Esophagus muscularis mucosa (tissue), 4 donors: ENCODE results near the gene VPREB3. TPM values are rescaled to one million over a fixed set of nuclear protein-coding genes. Genes with fewer than 3 reads are reported as not detected.

Experiments
- DNase-seq: peaks from one replicate; pipeline ENCODE4 v3.0.0-alpha.2; 2017; ENCODE audit errors: extremely low spot score
- H3K27ac ChIP-seq, 4 donors: fragments of 200-600 bp; sonication (generic); replicated peaks in 1 of 4; 1 replicate in 3 of 4; 2 replicates in 1 of 4; pipeline ENCODE4 v1.5.1; 2016 to 2019; ENCODE audit warnings: mild to moderate bottlenecking in 1 of 4
- H3K27me3 ChIP-seq, 4 donors: fragments of 200-600 bp; sonication (generic); one replicate each; pipeline versions ENCODE4 v1.5.1 to v1.6.0; 2016 to 2019
- H3K36me3 ChIP-seq, 4 donors: fragments of 200-600 bp; sonication (generic); one replicate each; pipeline ENCODE4 v1.5.1; 2016 to 2019
- H3K4me1 ChIP-seq, 4 donors: fragments of 200-600 bp; sonication (generic); one replicate each; pipeline ENCODE4 v1.5.1; 2016 to 2019
- H3K4me3 ChIP-seq, 4 donors: fragments of 200-600 bp; sonication (generic); 1 replicate in 2 of 4; 2 replicates in 2 of 4; pipeline ENCODE4 v1.5.1; 2016 to 2019; ENCODE audit warnings: mild to moderate bottlenecking in 4 of 4, moderate library complexity in 1 of 4
- H3K9me3 ChIP-seq, 4 donors: fragments of 200-600 bp; sonication (generic); 1 replicate in 3 of 4; 2 replicates in 1 of 4; pipeline ENCODE4 v1.5.1; 2016 to 2019
- EP300 ChIP-seq: sonication (generic); formaldehyde crosslinking; IDR thresholded peaks from one replicate; pipeline ENCODE4 v1.6.1; 2017; ENCODE audit warnings: antibody characterized with exemption
- POLR2A ChIP-seq: fragments of 450-650 bp; IDR thresholded peaks from one replicate; pipeline ENCODE4 v1.6.1; 2017; ENCODE audit warnings: antibody characterized with exemption, moderate library complexity, mild to moderate bottlenecking, low read depth
- POLR2AphosphoS5 ChIP-seq, 2 donors: sonication (generic); formaldehyde crosslinking; IDR thresholded peaks; one replicate each; pipeline ENCODE4 v1.6.1; 2017; ENCODE audit warnings: antibody characterized with exemption in 2 of 2
- WGBS: methylation state at CpG from one replicate; pipeline ENCODE4 v1.1.5; 2018; 5-methylcytosine and 5-hydroxymethylcytosine counted together
- intact Hi-C: fragments of 100-400 bp; cut with DNase I; formaldehyde crosslinking; loops from one replicate; pipeline ENCODE4 v1.15.1; 2023
- total RNA-seq, 4 donors: library from RNA; depleted of rRNA; stranded (reverse); fragments of >200 nt; gene quantifications; one replicate each; pipeline versions ENCODE4 v1.1.0 to v1.2.1, GENCODE V29; 2016
- TF ChIP-seq, protein P1 (sequence below), 3 experiments: fragments of 200-600 bp in 2 of 3; fragments of 450-650 bp in 1 of 3; sonication (generic) in 2 of 3; IDR thresholded peaks; one replicate each; pipeline ENCODE4 v1.5.1; 2017 to 2019; ENCODE audit warnings: antibody characterized with exemption in 3 of 3, mild to moderate bottlenecking in 2 of 3, moderate library complexity in 1 of 3

Gene VPREB3
- total RNA-seq, 4 donors from 2014 or later = not detected

DNA sequence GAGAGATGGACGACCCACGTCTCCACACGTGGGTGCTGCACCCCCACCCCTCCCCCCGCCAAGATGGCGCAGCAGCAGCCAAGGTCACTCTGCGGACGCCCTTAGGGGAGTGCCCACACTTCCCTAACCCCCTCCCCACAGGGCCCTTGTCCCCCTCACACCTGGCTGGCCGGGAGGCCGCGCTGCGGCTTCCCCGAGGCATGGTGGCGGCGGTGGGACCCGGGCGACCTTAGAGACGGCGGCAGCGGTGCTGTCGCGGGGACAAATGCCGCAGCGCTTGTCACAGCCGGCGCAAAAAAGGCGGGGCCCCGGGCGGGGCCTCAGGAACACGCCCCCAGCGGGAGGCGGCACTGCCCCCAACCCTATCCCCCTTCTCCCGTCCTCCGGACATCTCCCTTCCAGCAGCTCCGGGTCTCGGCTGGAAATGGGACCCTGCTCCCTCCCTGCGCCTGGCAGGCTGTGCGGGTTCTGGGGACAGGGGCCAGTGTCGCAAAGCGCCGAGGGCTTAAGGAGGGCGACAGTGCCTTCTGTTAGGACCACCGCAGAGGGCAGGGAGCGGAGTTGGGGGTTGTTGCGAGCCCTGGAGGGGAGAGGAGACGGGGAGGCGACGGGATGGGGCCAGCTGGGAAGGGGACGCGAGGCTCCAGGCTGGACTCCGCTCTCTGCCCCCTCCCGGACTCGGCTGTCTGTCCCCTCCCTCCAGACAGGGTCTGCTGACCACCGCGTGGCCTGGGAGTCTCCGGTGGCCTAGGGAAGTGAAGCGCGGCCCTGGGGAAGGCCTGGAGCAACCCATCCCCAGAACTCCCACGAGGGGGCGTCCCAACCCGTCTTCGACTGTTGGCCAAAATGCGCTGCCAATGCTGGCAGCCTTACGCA is 13.7 kb upstream of the VPREB3 start, which contains the start of gene CHCHD10:
Gene CHCHD10, minus strand, starts transcription at position 300 of the 876 bp plus-strand sequence. Its CDS starts 98 bp downstream, at position 202.
- 1% methylated on average over 18 of the region's 63 CpGs for WGBS
- H3K4me3 ChIP-seq = peak within 1 kb of the TSS; percentile 63 to 72 (median 71)
- H3K36me3 ChIP-seq = peaks cover 0 to 21% (median 2%) of the 10 kb centered on the region in 4 donors
- intact Hi-C loops = loop anchor here (2.0 to 10.0 kb wide), 3 partner anchors 19 to 223 kb away; partner anchors contain the start of gene SMARCB1
- H3K9me3 ChIP-seq = no peaks in the 10 kb centered on the region
- H3K27me3 ChIP-seq = no peaks in the 10 kb centered on the region
- peak within 1 kb of the TSS; percentile 87 to 91 (median 90) for H3K27ac ChIP-seq
- peak; percentile 53 to 79 for TF ChIP-seq POLR2AphosphoS5 (IDR thresholded peaks at IDR 0.05)
- TF ChIP-seq POLR2A = peak; percentile 79
- TF ChIP-seq EP300 = no peak
- TF ChIP-seq, protein P1, sequence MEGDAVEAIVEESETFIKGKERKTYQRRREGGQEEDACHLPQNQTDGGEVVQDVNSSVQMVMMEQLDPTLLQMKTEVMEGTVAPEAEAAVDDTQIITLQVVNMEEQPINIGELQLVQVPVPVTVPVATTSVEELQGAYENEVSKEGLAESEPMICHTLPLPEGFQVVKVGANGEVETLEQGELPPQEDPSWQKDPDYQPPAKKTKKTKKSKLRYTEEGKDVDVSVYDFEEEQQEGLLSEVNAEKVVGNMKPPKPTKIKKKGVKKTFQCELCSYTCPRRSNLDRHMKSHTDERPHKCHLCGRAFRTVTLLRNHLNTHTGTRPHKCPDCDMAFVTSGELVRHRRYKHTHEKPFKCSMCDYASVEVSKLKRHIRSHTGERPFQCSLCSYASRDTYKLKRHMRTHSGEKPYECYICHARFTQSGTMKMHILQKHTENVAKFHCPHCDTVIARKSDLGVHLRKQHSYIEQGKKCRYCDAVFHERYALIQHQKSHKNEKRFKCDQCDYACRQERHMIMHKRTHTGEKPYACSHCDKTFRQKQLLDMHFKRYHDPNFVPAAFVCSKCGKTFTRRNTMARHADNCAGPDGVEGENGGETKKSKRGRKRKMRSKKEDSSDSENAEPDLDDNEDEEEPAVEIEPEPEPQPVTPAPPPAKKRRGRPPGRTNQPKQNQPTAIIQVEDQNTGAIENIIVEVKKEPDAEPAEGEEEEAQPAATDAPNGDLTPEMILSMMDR (IDR thresholded peaks at IDR 0.05) = peak; percentile 79 to 89 (median 86)
- peak; percentile 95 for DNase-seq
- H3K4me1 ChIP-seq = peaks cover 52 to 96% (median 90%) of the 10 kb centered on the region in 4 donors

DNA sequence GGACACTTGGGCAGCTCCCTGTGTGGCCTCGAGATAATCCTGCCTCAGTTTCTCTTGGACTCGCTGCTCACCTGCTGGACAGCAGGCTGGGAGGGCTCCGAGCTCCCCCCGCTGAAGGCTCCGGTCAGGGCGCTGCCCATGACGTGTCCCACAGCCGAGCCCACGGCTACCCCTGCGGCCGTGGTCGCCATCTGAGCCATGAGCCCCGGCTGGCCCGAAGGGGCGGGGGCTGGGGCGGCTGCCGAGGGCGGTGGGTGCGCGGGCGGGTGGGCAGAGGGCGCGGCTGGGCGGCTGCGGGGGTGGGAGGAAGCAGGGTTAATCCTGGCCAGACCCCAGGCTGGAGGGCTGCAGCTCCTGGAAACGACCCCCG is 13.1 kb upstream of the VPREB3 start:
- H3K27me3 ChIP-seq = no peaks in the 10 kb centered on the region
- DNase-seq = no peak
- TF ChIP-seq, protein P1 (IDR thresholded peaks at IDR 0.05) = no peak
- TF ChIP-seq EP300 = no peak
- no peak for TF ChIP-seq POLR2A
- no peak for TF ChIP-seq POLR2AphosphoS5 (IDR thresholded peaks at IDR 0.05)
- WGBS = no CpG with 5 or more reads among the region's 27 CpGs
- H3K4me1 ChIP-seq = peaks cover 51 to 97% (median 90%) of the 10 kb centered on the region in 4 donors
- H3K9me3 ChIP-seq = no peaks in the 10 kb centered on the region
- peaks cover 0 to 21% (median 2%) of the 10 kb centered on the region in 4 donors for H3K36me3 ChIP-seq
- intact Hi-C loops = loop anchor here (5.0 to 10.0 kb wide), 2 partner anchors 80 to 222 kb away; no protein-coding TSS in a partner anchor
- peak overlapping the region; percentile 87 to 91 (median 90) for H3K27ac ChIP-seq
- peak overlapping the region; percentile 63 to 72 (median 71) for H3K4me3 ChIP-seq

DNA sequence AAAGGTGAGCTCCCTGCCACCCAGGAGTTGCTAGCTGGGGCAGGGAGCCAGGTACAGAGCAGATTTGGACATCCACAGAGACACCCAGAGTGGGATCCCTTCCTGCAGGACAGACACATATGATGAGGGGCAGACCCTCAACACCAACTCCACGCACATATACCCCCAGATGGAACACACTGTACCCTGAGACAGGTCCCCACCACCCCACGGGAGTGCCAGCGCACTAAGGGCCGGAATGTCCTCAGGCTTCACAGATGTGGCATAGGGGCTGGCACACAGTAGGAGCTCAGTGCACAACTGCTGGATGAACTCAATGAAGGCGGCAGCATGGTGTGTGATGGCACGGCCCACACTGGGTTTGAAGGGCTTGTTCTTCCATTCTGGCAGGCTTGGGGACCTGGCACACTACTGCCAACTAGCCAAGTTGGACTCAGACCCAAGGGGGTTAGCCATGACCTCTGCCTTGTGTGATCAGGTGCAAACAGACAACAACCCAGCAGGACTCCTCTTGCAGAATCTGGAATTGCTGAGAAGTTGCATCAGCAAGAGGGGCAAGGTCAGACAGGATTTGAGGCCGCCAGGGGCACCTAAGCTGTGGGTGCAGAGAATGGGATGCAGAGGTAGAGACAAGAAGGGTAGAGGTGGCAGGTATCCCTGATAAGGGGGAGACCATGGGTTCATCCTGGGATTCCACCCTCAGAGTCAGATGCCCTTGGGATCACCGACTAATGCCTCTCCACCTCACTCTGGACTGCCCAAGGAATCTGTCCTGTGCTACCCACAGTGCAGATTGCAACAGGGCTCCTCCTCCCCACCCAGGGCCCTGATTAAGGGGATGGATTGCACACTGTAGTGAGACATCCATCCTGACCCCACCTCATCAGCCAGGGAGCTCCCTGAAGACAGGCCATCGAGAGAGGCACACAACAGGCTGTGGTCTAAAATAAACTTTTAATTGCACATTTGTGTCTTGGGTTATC is 11.0 kb upstream of the VPREB3 start:
- Histone ChIP-seq H3K9me3 (no peaks in the 10 kb centered on the region), H3K36me3 (peaks cover 0 to 21% (median 2%) of the 10 kb centered on the region in 4 donors), H3K27me3 (no peaks in the 10 kb centered on the region), H3K4me1 (peaks cover 42 to 76% (median 73%) of the 10 kb centered on the region in 4 donors), H3K27ac (no peak overlapping the region), H3K4me3 (no peak overlapping the region)
- TF ChIP-seq, protein P1 (IDR thresholded peaks at IDR 0.05) = no peak
- TF ChIP-seq POLR2AphosphoS5 (IDR thresholded peaks at IDR 0.05) = no peak
- no peak for TF ChIP-seq EP300
- TF ChIP-seq POLR2A = no peak
- no peak for DNase-seq
- intact Hi-C loops = loop anchor here (5.0 to 10.0 kb wide), 2 partner anchors 82 to 220 kb away; no protein-coding TSS in a partner anchor
- WGBS = 81% methylated on average over 5 of the region's 9 CpGs

DNA sequence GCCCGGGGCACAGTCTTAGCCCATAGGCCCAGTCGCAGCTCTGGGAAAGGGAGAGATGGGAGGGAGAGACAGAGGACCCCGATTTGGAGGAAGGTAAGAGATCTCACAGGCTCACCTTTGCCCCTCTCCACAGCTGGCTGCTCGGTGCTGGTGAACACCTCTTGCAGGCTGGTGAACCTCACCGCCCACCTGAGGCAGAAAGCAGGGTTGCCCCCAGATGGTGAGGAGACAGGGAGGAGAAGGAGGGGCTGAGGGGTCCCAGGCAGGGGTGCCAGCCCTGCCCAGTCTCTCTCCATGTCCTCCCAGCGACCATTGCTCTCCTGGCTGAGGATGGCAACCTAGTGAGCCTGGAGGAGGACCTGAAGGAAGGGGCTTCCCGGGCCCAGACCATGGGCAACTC is 9.7 kb upstream of the VPREB3 start:
- WGBS = 39% methylated on average over 5 of the region's 7 CpGs
- Histone ChIP-seq H3K4me3 (peak overlapping the region in 2 of 4 donors; percentile 28 to 36), H3K27ac (no peak overlapping the region), H3K4me1 (peaks cover 41 to 65% (median 64%) of the 10 kb centered on the region in 4 donors), H3K9me3 (no peaks in the 10 kb centered on the region), H3K27me3 (no peaks in the 10 kb centered on the region), H3K36me3 (peaks cover 0 to 21% (median 2%) of the 10 kb centered on the region in 4 donors)
- no peak for TF ChIP-seq POLR2AphosphoS5 (IDR thresholded peaks at IDR 0.05)
- DNase-seq = no peak
- intact Hi-C loops = loop anchor here (10.0 kb wide), 1 partner anchor 219 kb away; no protein-coding TSS in a partner anchor
